Measurements from ENCODE around the gene PHACTR3. TPM values are rescaled to one million over a fixed set of nuclear protein-coding genes. Genes with fewer than 3 reads are reported as not detected.
A peak's percentile ranks its signal among the peaks of the same experiment; 100 is the strongest.

PHACTR3 gene
- total RNA-seq, 4 donors from 2014 or later = 0.54 to 0.81 (median 0.59) TPM; not detected in 1

GRCh38 chr20:59746155-59746554 lies 141.8 kb downstream of the PHACTR3 start:
- 85 to 95% methylated on average over 3 of the region's 4 CpGs for WGBS, 2 donors (ENCODE audit: low coverage in 1 of 2)
- H3K4me1 ChIP-seq = peaks cover 0 to 31% (median 5%) of the 10 kb centered on the region in 3 donors
- no peak overlapping the region for H3K27ac ChIP-seq
- H3K27me3 ChIP-seq = peaks cover 13% of the 10 kb centered on the region
- no peak overlapping the region for H3K4me3 ChIP-seq
- H3K36me3 ChIP-seq = no peaks in the 10 kb centered on the region
- H3K9me3 ChIP-seq = no peaks in the 10 kb centered on the region
- no peak for ATAC-seq
- TF ChIP-seq POLR2AphosphoS5 (IDR thresholded peaks at IDR 0.05) = no peak
- TF ChIP-seq POLR2A (IDR thresholded peaks at IDR 0.05) = no peak
- TF ChIP-seq EP300 (IDR thresholded peaks at IDR 0.05) = no peak
- TF ChIP-seq CTCF (IDR thresholded peaks at IDR 0.05) = no peak

- no peaks in the 10 kb centered on the region for H3K9me3 ChIP-seq
- no peak overlapping the region for H3K4me3 ChIP-seq
- H3K36me3 ChIP-seq = no peaks in the 10 kb centered on the region
- peaks cover 0 to 48% (median 5%) of the 10 kb centered on the region in 3 donors for H3K4me1 ChIP-seq
- TF ChIP-seq POLR2AphosphoS5 (IDR thresholded peaks at IDR 0.05) (no peak), CTCF (IDR thresholded peaks at IDR 0.05) (no peak), POLR2A (IDR thresholded peaks at IDR 0.05) (no peak), EP300 (IDR thresholded peaks at IDR 0.05) (no peak)
- peaks cover 10% of the 10 kb centered on the region for H3K27me3 ChIP-seq
- 78 to 85% methylated on average over 6 of the region's 12 CpGs for WGBS, 2 donors (ENCODE audit: low coverage in 1 of 2)
- ATAC-seq = no peak
- H3K27ac ChIP-seq = peak overlapping the region in 2 of 4 donors; percentile 64
Observed at GRCh38 chr20:59747671-59748515, 143.6 kb downstream of the PHACTR3 start.

- peak; percentile 73 for ATAC-seq
- H3K27ac ChIP-seq = peak overlapping the region in 3 of 4 donors; percentile 53 to 64 (median 64)
- H3K9me3 ChIP-seq = no peaks in the 10 kb centered on the region
- H3K4me3 ChIP-seq = no peak overlapping the region
- H3K4me1 ChIP-seq = peaks cover 0 to 56% (median 10%) of the 10 kb centered on the region in 3 donors
- H3K36me3 ChIP-seq = no peaks in the 10 kb centered on the region
- 19 to 40% methylated on average over 9 to 14 of the region's 14 CpGs for WGBS, 2 donors (ENCODE audit: low coverage in 1 of 2)
- no peak for TF ChIP-seq CTCF (IDR thresholded peaks at IDR 0.05)
- no peak for TF ChIP-seq EP300 (IDR thresholded peaks at IDR 0.05)
- TF ChIP-seq POLR2AphosphoS5 (IDR thresholded peaks at IDR 0.05) = no peak
- no peak for TF ChIP-seq POLR2A (IDR thresholded peaks at IDR 0.05)
- peaks cover 17% of the 10 kb centered on the region for H3K27me3 ChIP-seq
Observed at GRCh38 chr20:59748619-59749191, 144.4 kb downstream of the PHACTR3 start.

- H3K9me3 ChIP-seq = no peaks in the 10 kb centered on the region
- H3K4me3 ChIP-seq = no peak overlapping the region
- peak; percentile 48 for ATAC-seq
- TF ChIP-seq CTCF (IDR thresholded peaks at IDR 0.05) (no peak), POLR2AphosphoS5 (IDR thresholded peaks at IDR 0.05) (no peak), EP300 (IDR thresholded peaks at IDR 0.05) (no peak), POLR2A (IDR thresholded peaks at IDR 0.05) (no peak)
- H3K4me1 ChIP-seq = peaks cover 0 to 61% (median 10%) of the 10 kb centered on the region in 3 donors
- H3K27me3 ChIP-seq = peaks cover 19% of the 10 kb centered on the region
- peak overlapping the region in 3 of 4 donors; percentile 53 to 64 (median 64) for H3K27ac ChIP-seq
- 25 to 27% methylated on average over 8 to 11 of the region's 12 CpGs for WGBS, 2 donors (ENCODE audit: low coverage in 1 of 2)
- H3K36me3 ChIP-seq = no peaks in the 10 kb centered on the region
Observed at GRCh38 chr20:59749301-59749700, 145.0 kb downstream of the PHACTR3 start.

Measured in gastroesophageal sphincter (tissue), 4 donors.